B cell (primary cell): ENCODE results near the gene RNF224. TPM values are rescaled to one million over a fixed set of nuclear protein-coding genes. Genes with fewer than 3 reads are reported as not detected.

ENCODE experiments used
- ATAC-seq: fragments of 200-7000 bp; cut with Tn5 transposase; one replicate; pipeline ENCODE4 v1.10.0; 2021; ENCODE audit warnings: low read depth, mild to moderate bottlenecking, moderate number of reproducible peaks, moderate library complexity
- CTCF ChIA-PET: fragments of 350-600 bp; sonication (Branson Sonifier 250); formaldehyde crosslinking; loops from one replicate; lab custom pipeline; 2021; ENCODE audit warnings: antibody characterized with exemption, inconsistent platforms; lab: Charles Lee
- POLR2A ChIA-PET: fragments of 350-600 bp; sonication (Branson Sonifier 250); formaldehyde crosslinking; loops from one replicate; lab custom pipeline; 2021; ENCODE audit warnings: antibody characterized with exemption; lab: Charles Lee
- DNase-seq: peaks from one replicate; pipeline ENCODE4 v3.0.0; 2013
- H2AFZ ChIP-seq: 2 replicates; pipeline ENCODE4 v1.6.1; 2012; ENCODE audit warnings: mild to moderate bottlenecking, low read depth, low read length; ENCODE audit not compliant: insufficient read depth, poor library complexity, severe bottlenecking
- H3K27ac ChIP-seq, 2 donors: 1 replicate in 1 of 2; 2 replicates in 1 of 2; pipeline ENCODE4 v1.5.1; 2012 to 2013; ENCODE audit warnings: low read length in 2 of 2, mild to moderate bottlenecking in 2 of 2, moderate library complexity in 1 of 2
- H3K27me3 ChIP-seq, 4 experiments: fragments of 200-600 bp in 1 of 4; sonication (generic) in 1 of 4; replicated peaks in 1 of 4; 1 replicate in 2 of 4; 2 replicates in 2 of 4; pipeline versions ENCODE4 v1.6.1 to v1.7.0; 2013 to 2016; ENCODE audit warnings: low read length in 3 of 4, mild to moderate bottlenecking in 2 of 4, mixed read lengths in 1 of 4, moderate library complexity in 1 of 4; ENCODE audit not compliant: insufficient read depth in 4 of 4, control insufficient read depth in 3 of 4; ENCODE audit errors: control extremely low read depth in 1 of 4
- H3K36me3 ChIP-seq, 2 experiments: replicated peaks in 1 of 2; 1 replicate in 1 of 2; 2 replicates in 1 of 2; pipeline versions ENCODE4 v1.6.1 to v1.7.1; 2013; ENCODE audit warnings: low read length in 1 of 2; ENCODE audit not compliant: insufficient read depth in 2 of 2, control insufficient read depth in 1 of 2; ENCODE audit errors: control extremely low read depth in 1 of 2, extremely low read depth in 1 of 2
- H3K4me1 ChIP-seq, 2 donors: fragments of 200-600 bp in 1 of 2; sonication (generic) in 1 of 2; 1 replicate in 1 of 2; 2 replicates in 1 of 2; pipeline versions ENCODE4 v1.5.1 to v1.6.1; 2013 to 2017; ENCODE audit warnings: low read length in 2 of 2; ENCODE audit not compliant: control insufficient read depth in 2 of 2, insufficient read depth in 2 of 2
- H3K4me2 ChIP-seq: replicated peaks from 2 replicates; pipeline ENCODE3; 2012; ENCODE audit warnings: mild to moderate bottlenecking, low read depth, low read length; ENCODE audit not compliant: poor library complexity, severe bottlenecking
- H3K4me3 ChIP-seq, 5 experiments: fragments of 200-600 bp in 1 of 5; sonication (generic) in 1 of 5; 1 replicate in 3 of 5; 2 replicates in 2 of 5; pipeline versions ENCODE4 v1.5.1 to v1.7.0; 2011 to 2016; ENCODE audit warnings: low read length in 4 of 5, mild to moderate bottlenecking in 4 of 5, low read depth in 2 of 5, control low read depth in 1 of 5, moderate library complexity in 1 of 5; ENCODE audit not compliant: insufficient read depth in 1 of 5; ENCODE audit errors: control extremely low read depth in 1 of 5, extremely low read depth in 1 of 5
- H3K79me2 ChIP-seq: fragments of 200-600 bp; sonication (generic); one replicate; pipeline ENCODE4 v1.6.0; 2016; ENCODE audit warnings: low read length; ENCODE audit not compliant: control insufficient read depth, insufficient read depth
- H3K9ac ChIP-seq: fragments of 200-600 bp; sonication (generic); 2 replicates; pipeline ENCODE4 v1.6.1; 2017; ENCODE audit warnings: mild to moderate bottlenecking, low read length, moderate library complexity
- H3K9me3 ChIP-seq, 3 donors: one replicate each; pipeline versions ENCODE4 v1.6.1 to v1.7.1; 2013; ENCODE audit warnings: low read length in 2 of 3; ENCODE audit not compliant: control insufficient read depth in 2 of 3, insufficient read depth in 1 of 3; ENCODE audit errors: control extremely low read depth in 1 of 3
- H4K20me1 ChIP-seq: 2 replicates; pipeline ENCODE4 v1.6.0; 2012; ENCODE audit warnings: mild to moderate bottlenecking, low read length; ENCODE audit not compliant: insufficient read depth, control insufficient read depth, poor library complexity, severe bottlenecking
- H3K27ac Mint-ChIP-seq: one replicate; pipeline ENCODE4 v1.8.0; 2021; ENCODE audit warnings: mixed read lengths
- H3K27me3 Mint-ChIP-seq: one replicate; pipeline ENCODE4 v1.8.0; 2021; ENCODE audit warnings: mixed read lengths
- H3K4me1 Mint-ChIP-seq: one replicate; pipeline ENCODE4 v1.8.0; 2021; ENCODE audit warnings: mixed read lengths
- H3K4me3 Mint-ChIP-seq: one replicate; pipeline ENCODE4 v1.8.0; 2021; ENCODE audit warnings: mixed read lengths
- H3K9me3 Mint-ChIP-seq: one replicate; pipeline ENCODE4 v1.8.0; 2022; ENCODE audit warnings: mixed read lengths; ENCODE audit not compliant: insufficient read depth
- CTCF ChIP-seq: fragments of 200-600 bp; IDR thresholded peaks from one replicate; pipeline ENCODE4 v1.8.0; 2022; ENCODE audit warnings: antibody characterized with exemption, mild to moderate bottlenecking
- EZH2 ChIP-seq: IDR thresholded peaks from 2 replicates; pipeline ENCODE4 v1.6.1; 2012; ENCODE audit warnings: borderline replicate concordance, low read depth, mild to moderate bottlenecking, moderate library complexity, low read length; ENCODE audit not compliant: insufficient read depth, poor library complexity, severe bottlenecking
- WGBS: methylation state at CpG from one replicate; pipeline ENCODE4 v1.1.5; 2013; ENCODE audit warnings: missing lambda C conversion rate; ENCODE audit not compliant: insufficient coverage; 5-methylcytosine and 5-hydroxymethylcytosine counted together
- intact Hi-C: fragments of 100-400 bp; cut with micrococcal nuclease; formaldehyde crosslinking; loops from one replicate; pipeline ENCODE4 v1.10.0; 2022
- polyA plus RNA-seq: library from polyadenylated mRNA; depleted of rRNA; stranded (reverse); fragments of >200 nt; gene quantifications from 2 replicates; pipeline ENCODE4 v1.2.3, GENCODE V29; 2012
- total RNA-seq, 2 donors: library from RNA; stranded (reverse); fragments of 120-200 nt in 1 of 2; gene quantifications; 1 replicate in 1 of 2; 2 replicates in 1 of 2; pipeline versions ENCODE4 v1.2.3 to v1.2.4, GENCODE V29; 2013 to 2022

Gene RNF224
- total and polyA plus RNA-seq, 2 donors (not counting 1 experiment from before 2014, with no cell fraction given), result not detected

GRCh38 chr9:137243626-137244485 lies 16.6 kb downstream of the RNF224 start:
- DNase-seq, result no peak
- Histone ChIP-seq H4K20me1 (peaks cover 37% of the 10 kb centered on the region), H3K9me3 (no peaks in the 10 kb centered on the region), H3K79me2 (peaks cover 38% of the 10 kb centered on the region), H3K36me3 (peaks cover 0 to 20% of the 10 kb centered on the region in 2 experiments), H3K4me3 (no peak overlapping the region), H3K4me2 (no peak overlapping the region), H3K27ac (no peak overlapping the region), H3K27me3 (no peaks in the 10 kb centered on the region), H3K9ac (no peak overlapping the region), H3K4me1 (peaks cover 16 to 25% of the 10 kb centered on the region in 2 donors), H2AFZ (no peak overlapping the region)
- no peak for ATAC-seq
- Mint-ChIP-seq H3K27ac (peak overlapping the region; percentile 65), H3K4me1 (peaks cover 27% of the 10 kb centered on the region), H3K4me3 (no peak overlapping the region), H3K9me3 (no peaks in the 10 kb centered on the region), H3K27me3 (no peaks in the 10 kb centered on the region)
- ChIA-PET CTCF (no interaction called here), POLR2A (interaction anchor here (2.1 kb wide), 1 partner anchor 10 kb away, joined by 15 read pairs; no protein-coding TSS in a partner anchor)
- intact Hi-C loops, result no loop called here
- TF ChIP-seq CTCF (no peak), EZH2 (no peak)
- 93% methylated on average over 9 of the region's 15 CpGs for WGBS
